GM12891 (cell line): ENCODE data around the gene FRMD5.

Experiments
- PAX5 ChIP-seq: IDR thresholded peaks from 2 replicates; pipeline ENCODE4 v1.6.1; 2011; ENCODE audit warnings: low read length, moderate library complexity, mild to moderate bottlenecking; ENCODE audit not compliant: insufficient read depth, severe bottlenecking
- POLR2A ChIP-seq: IDR thresholded peaks from 2 replicates; pipeline ENCODE4 v1.6.1; 2011; ENCODE audit warnings: low read depth, low read length, control low read depth
- POLR2AphosphoS5 ChIP-seq: IDR thresholded peaks from 2 replicates; pipeline ENCODE4 v1.6.1; 2011; ENCODE audit warnings: low read depth, low read length, control low read depth
- POU2F2 ChIP-seq: IDR thresholded peaks from 2 replicates; pipeline ENCODE4 v1.6.1; 2011; ENCODE audit warnings: low read depth, mild to moderate bottlenecking, control low read depth, low read length, moderate library complexity
- SPI1 ChIP-seq: IDR thresholded peaks from 2 replicates; pipeline ENCODE4 v1.6.1; 2011; ENCODE audit warnings: low read depth, low read length, control low read depth
- TAF1 ChIP-seq: IDR thresholded peaks from 2 replicates; pipeline ENCODE4 v1.6.1; 2011; ENCODE audit warnings: low read depth, low read length, control low read depth

GRCh38 chr15:44028349-44028748 is 166.7 kb downstream of the FRMD5 start:
- TF ChIP-seq POLR2AphosphoS5 = no peak
- TF ChIP-seq TAF1 = no peak
- TF ChIP-seq POLR2A = no peak
- TF ChIP-seq POU2F2 = no peak
- no peak for TF ChIP-seq SPI1
- TF ChIP-seq PAX5 = no peak
